Ascending aorta (tissue), 2 donors: ENCODE results near the gene ART3. TPM values are rescaled to one million over a fixed set of nuclear protein-coding genes. Genes with fewer than 3 reads are reported as not detected.

Experiments
- DNase-seq, 2 donors: peaks; one replicate each; pipeline ENCODE4 v3.0.0-alpha.2; 2019; ENCODE audit warnings: low spot score in 2 of 2
- H3K27ac ChIP-seq, 2 donors: fragments of 200-600 bp; sonication (generic); one replicate each; pipeline ENCODE4 v1.5.1; 2016 to 2017; ENCODE audit warnings: mild to moderate bottlenecking in 1 of 2
- H3K27me3 ChIP-seq: fragments of 200-600 bp; sonication (generic); one replicate; pipeline ENCODE4 v1.5.1; 2017
- H3K36me3 ChIP-seq, 2 donors: fragments of 200-600 bp; sonication (generic); one replicate each; pipeline ENCODE4 v1.5.1; 2016
- H3K4me1 ChIP-seq, 2 donors: fragments of 200-600 bp; sonication (generic); one replicate each; pipeline ENCODE4 v1.5.1; 2016 to 2017; ENCODE audit warnings: mild to moderate bottlenecking in 1 of 2
- H3K4me3 ChIP-seq, 2 donors: fragments of 200-600 bp; sonication (generic); one replicate each; pipeline ENCODE4 v1.5.1; 2016 to 2017; ENCODE audit warnings: mild to moderate bottlenecking in 1 of 2
- H3K9me3 ChIP-seq, 2 donors: fragments of 200-600 bp; sonication (generic); one replicate each; pipeline ENCODE4 v1.5.1; 2016
- intact Hi-C: fragments of 100-400 bp; cut with DNase I; formaldehyde crosslinking; loops from one replicate; pipeline ENCODE4 v1.15.1; 2023
- total RNA-seq: library from RNA; depleted of rRNA; stranded (reverse); fragments of >200 nt; gene quantifications from one replicate; pipeline ENCODE4 v1.1.0, GENCODE V29; 2016
- TF ChIP-seq, protein P1 (sequence below), 3 experiments: fragments of 200-600 bp in 2 of 3; fragments of 450-650 bp in 1 of 3; sonication (generic) in 2 of 3; IDR thresholded peaks; one replicate each; pipeline ENCODE4 v1.5.1; 2016 to 2019; ENCODE audit warnings: antibody characterized with exemption in 3 of 3, mild to moderate bottlenecking in 1 of 3, moderate library complexity in 1 of 3

The ART3 gene
- total RNA-seq, 1 donor from 2014 or later, result not detected

DNA sequence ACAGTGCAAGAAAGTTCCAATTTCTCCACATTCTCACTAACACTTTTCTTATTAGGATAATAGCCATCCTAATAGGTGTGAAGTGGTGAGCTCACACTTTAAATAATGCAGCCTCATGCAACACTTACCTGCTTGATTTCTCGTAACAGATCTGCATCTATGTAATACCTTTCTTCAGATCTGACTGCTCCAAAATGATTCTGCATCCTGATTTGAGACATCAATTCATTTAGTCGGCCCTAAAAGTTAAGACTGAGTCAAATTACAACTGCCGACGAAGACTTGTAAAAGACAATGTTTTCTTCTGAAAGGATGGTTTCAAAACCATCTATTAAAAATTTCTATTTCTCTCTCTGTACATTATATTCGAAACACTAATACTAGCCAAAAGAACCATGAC, 43.0 kb downstream of the ART3 start:
- TF ChIP-seq, protein P1, sequence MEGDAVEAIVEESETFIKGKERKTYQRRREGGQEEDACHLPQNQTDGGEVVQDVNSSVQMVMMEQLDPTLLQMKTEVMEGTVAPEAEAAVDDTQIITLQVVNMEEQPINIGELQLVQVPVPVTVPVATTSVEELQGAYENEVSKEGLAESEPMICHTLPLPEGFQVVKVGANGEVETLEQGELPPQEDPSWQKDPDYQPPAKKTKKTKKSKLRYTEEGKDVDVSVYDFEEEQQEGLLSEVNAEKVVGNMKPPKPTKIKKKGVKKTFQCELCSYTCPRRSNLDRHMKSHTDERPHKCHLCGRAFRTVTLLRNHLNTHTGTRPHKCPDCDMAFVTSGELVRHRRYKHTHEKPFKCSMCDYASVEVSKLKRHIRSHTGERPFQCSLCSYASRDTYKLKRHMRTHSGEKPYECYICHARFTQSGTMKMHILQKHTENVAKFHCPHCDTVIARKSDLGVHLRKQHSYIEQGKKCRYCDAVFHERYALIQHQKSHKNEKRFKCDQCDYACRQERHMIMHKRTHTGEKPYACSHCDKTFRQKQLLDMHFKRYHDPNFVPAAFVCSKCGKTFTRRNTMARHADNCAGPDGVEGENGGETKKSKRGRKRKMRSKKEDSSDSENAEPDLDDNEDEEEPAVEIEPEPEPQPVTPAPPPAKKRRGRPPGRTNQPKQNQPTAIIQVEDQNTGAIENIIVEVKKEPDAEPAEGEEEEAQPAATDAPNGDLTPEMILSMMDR (IDR thresholded peaks at IDR 0.05), result no peak
- Histone ChIP-seq H3K27ac (no peak overlapping the region), H3K27me3 (no peaks in the 10 kb centered on the region), H3K4me1 (no peaks in the 10 kb centered on the region), H3K36me3 (peaks cover 26 to 64% of the 10 kb centered on the region in 2 donors), H3K9me3 (no peaks in the 10 kb centered on the region), H3K4me3 (no peak overlapping the region)
- intact Hi-C loops, result no loop called here
- no peak for DNase-seq

DNA sequence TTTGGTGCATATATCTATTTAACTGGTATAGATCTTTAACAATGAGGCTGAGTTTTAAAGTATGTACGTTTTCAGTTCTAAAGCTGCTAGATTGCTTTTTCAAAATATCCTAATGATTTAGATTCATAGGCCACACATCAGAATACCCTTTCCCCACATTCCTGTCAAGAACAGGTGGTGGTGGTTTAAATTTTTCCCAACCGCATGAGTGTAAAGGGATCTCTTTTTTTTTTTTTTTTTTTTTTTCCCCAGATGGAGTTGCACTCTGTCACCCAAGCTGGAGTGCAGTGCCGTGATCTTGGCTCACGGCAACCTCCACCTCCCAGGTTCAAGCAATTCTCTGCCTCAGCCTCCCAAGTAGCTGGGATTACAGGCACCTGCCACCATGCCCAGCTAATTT, 45.7 kb downstream of the ART3 start:
- Histone ChIP-seq H3K36me3 (peaks cover 26 to 75% of the 10 kb centered on the region in 2 donors), H3K9me3 (no peaks in the 10 kb centered on the region), H3K4me1 (no peaks in the 10 kb centered on the region), H3K27ac (no peak overlapping the region), H3K27me3 (no peaks in the 10 kb centered on the region), H3K4me3 (no peak overlapping the region)
- intact Hi-C loops, result no loop called here
- DNase-seq, result no peak
- TF ChIP-seq, protein P1 (IDR thresholded peaks at IDR 0.05), result no peak

DNA sequence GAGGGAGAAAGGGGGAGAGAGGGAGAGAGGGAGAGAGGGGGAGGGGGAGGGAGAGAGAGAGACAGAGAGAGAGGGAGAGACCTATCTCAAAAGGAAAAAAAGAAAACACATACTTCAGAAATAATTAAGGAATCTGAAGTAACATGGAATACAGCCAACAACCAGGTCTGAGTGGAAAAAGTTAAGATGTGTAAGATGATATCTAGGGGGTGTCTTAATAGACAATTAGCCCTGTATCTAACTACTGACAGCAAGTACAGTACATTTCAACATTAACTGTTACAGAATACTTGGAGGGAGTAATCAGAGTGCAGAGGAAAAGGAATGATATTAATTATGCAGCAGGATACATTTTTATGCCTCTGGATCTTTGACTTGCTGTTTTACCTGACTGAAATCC, 51.3 kb downstream of the ART3 start:
- no peak overlapping the region for H3K4me3 ChIP-seq
- H3K4me1 ChIP-seq, result no peaks in the 10 kb centered on the region
- no peaks in the 10 kb centered on the region for H3K9me3 ChIP-seq
- intact Hi-C loops, result no loop called here
- no peak overlapping the region for H3K27ac ChIP-seq
- TF ChIP-seq, protein P1 (IDR thresholded peaks at IDR 0.05), result no peak
- no peak for DNase-seq
- no peaks in the 10 kb centered on the region for H3K27me3 ChIP-seq
- peaks cover 8 to 56% of the 10 kb centered on the region in 2 donors for H3K36me3 ChIP-seq

DNA sequence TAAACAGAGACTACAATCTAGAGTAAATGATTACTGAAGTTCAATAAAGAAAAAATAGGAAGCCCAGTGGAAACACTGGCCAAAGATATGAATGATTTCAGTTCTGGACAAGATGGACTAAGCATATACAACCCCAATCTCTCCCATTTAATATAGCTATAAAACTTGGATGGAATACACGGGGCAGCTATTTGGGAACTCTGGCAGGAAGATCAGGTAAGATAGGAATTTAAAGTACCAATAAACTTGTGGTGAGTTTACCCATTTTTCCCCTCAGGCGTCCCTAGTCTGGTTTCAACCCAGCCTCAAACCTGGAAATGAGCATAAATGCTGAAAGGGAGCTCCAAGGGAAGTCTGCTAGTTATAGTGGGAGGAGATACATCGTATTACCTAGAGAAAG, 53.2 kb downstream of the ART3 start:
- TF ChIP-seq, protein P1 (IDR thresholded peaks at IDR 0.05), result no peak
- Histone ChIP-seq H3K4me1 (no peaks in the 10 kb centered on the region), H3K27me3 (no peaks in the 10 kb centered on the region), H3K27ac (no peak overlapping the region), H3K4me3 (no peak overlapping the region), H3K36me3 (peaks cover 0 to 48% of the 10 kb centered on the region in 2 donors), H3K9me3 (no peaks in the 10 kb centered on the region)
- intact Hi-C loops, result no loop called here
- no peak for DNase-seq

DNA sequence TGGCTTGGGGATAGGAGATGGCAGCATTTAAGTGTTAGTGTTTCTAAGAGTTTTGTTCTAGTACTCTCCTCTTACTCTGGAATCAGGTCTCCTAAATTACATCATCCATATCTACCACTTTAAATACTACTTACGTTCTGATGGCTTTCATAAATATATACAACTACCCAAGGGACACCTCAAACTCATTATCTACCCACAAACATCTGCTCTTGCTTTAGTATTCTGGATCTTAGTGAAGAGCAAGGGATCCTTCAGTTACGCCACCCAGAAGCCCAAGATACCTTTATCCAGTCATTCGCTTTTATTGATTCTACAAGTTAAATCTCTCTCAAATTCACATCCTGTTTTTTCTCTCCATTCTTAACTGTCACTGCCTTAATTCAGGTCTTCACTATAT, 66.7 kb downstream of the ART3 start:
- intact Hi-C loops, result no loop called here
- Histone ChIP-seq H3K27me3 (no peaks in the 10 kb centered on the region), H3K27ac (no peak overlapping the region), H3K9me3 (no peaks in the 10 kb centered on the region), H3K36me3 (peaks cover 6 to 60% of the 10 kb centered on the region in 2 donors), H3K4me3 (no peak overlapping the region), H3K4me1 (peaks cover 0 to 3% of the 10 kb centered on the region in 2 donors)
- no peak for DNase-seq
- TF ChIP-seq, protein P1 (IDR thresholded peaks at IDR 0.05), result no peak

DNA sequence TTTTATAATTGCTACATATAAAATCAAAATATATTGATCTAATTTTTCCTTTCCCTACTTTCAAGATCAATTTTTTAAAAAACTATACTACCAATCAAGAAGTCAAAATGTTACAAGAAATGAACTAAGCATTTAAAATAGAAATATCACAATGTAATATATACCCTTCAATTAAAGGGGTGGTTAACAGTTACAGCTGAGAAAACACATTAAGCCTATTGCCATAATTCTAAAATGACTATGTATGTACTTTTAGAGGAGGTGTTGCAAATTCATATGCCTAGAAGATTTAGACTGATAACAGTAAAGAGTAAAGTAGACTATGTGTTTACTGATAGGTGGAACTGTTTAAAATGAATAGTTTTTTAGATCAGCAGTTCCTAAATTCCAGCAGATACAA, 70.0 kb downstream of the ART3 start:
- H3K9me3 ChIP-seq, result no peaks in the 10 kb centered on the region
- DNase-seq, result no peak
- no peak overlapping the region for H3K27ac ChIP-seq
- TF ChIP-seq, protein P1 (IDR thresholded peaks at IDR 0.05), result no peak
- H3K4me3 ChIP-seq, result no peak overlapping the region
- intact Hi-C loops, result no loop called here
- no peaks in the 10 kb centered on the region for H3K27me3 ChIP-seq
- H3K4me1 ChIP-seq, result peaks cover 0 to 24% of the 10 kb centered on the region in 2 donors
- H3K36me3 ChIP-seq, result peaks cover 3 to 41% of the 10 kb centered on the region in 2 donors
